ENCODE data around the gene ABCA8.
"Not testable (repeated sequence)": the region's sequence is repeated elsewhere in the genome, so short reads cannot be mapped to it uniquely, and the experiment has no call there.

GRCh38 chr17:68999743-69000142 lies 44.6 kb upstream of the ABCA8 start:
- not testable (repeated sequence) for TF ChIP-seq CTCF, POLR2A (IDR thresholded peaks at IDR 0.05)

All from heart left ventricle (tissue), 13 donors.